ENCODE measurements around the gene NIPBL.
"Not testable (repeated sequence)": the region's sequence is repeated elsewhere in the genome, so short reads cannot be mapped to it uniquely, and the experiment has no call there.

NIPBL gene

GRCh38 chr5:37043693-37044092, 167.1 kb downstream of the NIPBL start:
- DNase-seq, result no peak

- DNase-seq, result no peak
These were observed 167.6 kb downstream of the NIPBL start for GRCh38 chr5:37044120-37044519.

- DNase-seq, result no peak
These were observed 169.1 kb downstream of the NIPBL start for GRCh38 chr5:37045703-37046102.

GRCh38 chr5:37047947-37048346, 171.4 kb downstream of the NIPBL start:
- no peak for DNase-seq

- DNase-seq, result no peak
These were observed 177.8 kb downstream of the NIPBL start for GRCh38 chr5:37054391-37054790.

- DNase-seq, result no peak
These were observed 178.9 kb downstream of the NIPBL start for GRCh38 chr5:37055383-37055990.

GRCh38 chr5:37056762-37057161, 180.2 kb downstream of the NIPBL start:
- DNase-seq, result no peak

- DNase-seq, result no peak
These were observed 183.5 kb downstream of the NIPBL start for GRCh38 chr5:37060030-37060429.

GRCh38 chr5:37063739-37064138, 187.2 kb downstream of the NIPBL start:
- DNase-seq, result no peak

GRCh38 chr5:37064442-37064841, 187.9 kb downstream of the NIPBL start:
- DNase-seq, result no peak

GRCh38 chr5:37071487-37071886, 194.9 kb downstream of the NIPBL start:
- no peak for DNase-seq

GRCh38 chr5:37071901-37072581, 195.5 kb downstream of the NIPBL start:
- peak; percentile 17 for DNase-seq

GRCh38 chr5:37075399-37075950, 198.9 kb downstream of the NIPBL start:
- DNase-seq, result no peak

- no peak for DNase-seq
These were observed 200.6 kb downstream of the NIPBL start for GRCh38 chr5:37077146-37077545.

- DNase-seq, result no peak
These were observed 204.1 kb downstream of the NIPBL start for GRCh38 chr5:37080697-37081096.

- DNase-seq, result not testable (repeated sequence)
These were observed 206.4 kb downstream of the NIPBL start for GRCh38 chr5:37082977-37083376.

- DNase-seq, result not testable (repeated sequence)
These were observed 209.5 kb downstream of the NIPBL start for GRCh38 chr5:37086026-37086425.

GRCh38 chr5:37086466-37087173, 210.1 kb downstream of the NIPBL start:
- DNase-seq, result no peak

- DNase-seq, result no peak
These were observed 211.4 kb downstream of the NIPBL start for GRCh38 chr5:37088009-37088408.

- no peak for DNase-seq
These were observed 213.7 kb downstream of the NIPBL start for GRCh38 chr5:37090123-37090726.

GRCh38 chr5:37090781-37091180, 214.2 kb downstream of the NIPBL start:
- DNase-seq, result no peak

GRCh38 chr5:37093795-37094194, 217.2 kb downstream of the NIPBL start:
- DNase-seq, result not testable (repeated sequence)

GRCh38 chr5:37099267-37099666, 222.7 kb downstream of the NIPBL start:
- DNase-seq, result not testable (repeated sequence)
